ENCODE results near the gene BUB1B.

Gene BUB1B

GRCh38 chr15:40229316-40229715 lies 68.4 kb downstream of the BUB1B start:
- H3K4me3 ChIP-seq (ENCODE audit: low read depth, low read length): no peak overlapping the region
- no peak for DNase-seq (ENCODE audit: low read depth)
- TF ChIP-seq MYC (IDR thresholded peaks at IDR 0.05; ENCODE audit: low read depth, low read length) (no peak), POLR2A (IDR thresholded peaks at IDR 0.05; ENCODE audit: extremely low read depth, insufficient read length) (no peak)
- TF ChIP-seq, protein P1, sequence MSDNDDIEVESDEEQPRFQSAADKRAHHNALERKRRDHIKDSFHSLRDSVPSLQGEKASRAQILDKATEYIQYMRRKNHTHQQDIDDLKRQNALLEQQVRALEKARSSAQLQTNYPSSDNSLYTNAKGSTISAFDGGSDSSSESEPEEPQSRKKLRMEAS (IDR thresholded peaks at IDR 0.05; ENCODE audit: low read depth, low read length): no peak
- TF ChIP-seq, protein P2, sequence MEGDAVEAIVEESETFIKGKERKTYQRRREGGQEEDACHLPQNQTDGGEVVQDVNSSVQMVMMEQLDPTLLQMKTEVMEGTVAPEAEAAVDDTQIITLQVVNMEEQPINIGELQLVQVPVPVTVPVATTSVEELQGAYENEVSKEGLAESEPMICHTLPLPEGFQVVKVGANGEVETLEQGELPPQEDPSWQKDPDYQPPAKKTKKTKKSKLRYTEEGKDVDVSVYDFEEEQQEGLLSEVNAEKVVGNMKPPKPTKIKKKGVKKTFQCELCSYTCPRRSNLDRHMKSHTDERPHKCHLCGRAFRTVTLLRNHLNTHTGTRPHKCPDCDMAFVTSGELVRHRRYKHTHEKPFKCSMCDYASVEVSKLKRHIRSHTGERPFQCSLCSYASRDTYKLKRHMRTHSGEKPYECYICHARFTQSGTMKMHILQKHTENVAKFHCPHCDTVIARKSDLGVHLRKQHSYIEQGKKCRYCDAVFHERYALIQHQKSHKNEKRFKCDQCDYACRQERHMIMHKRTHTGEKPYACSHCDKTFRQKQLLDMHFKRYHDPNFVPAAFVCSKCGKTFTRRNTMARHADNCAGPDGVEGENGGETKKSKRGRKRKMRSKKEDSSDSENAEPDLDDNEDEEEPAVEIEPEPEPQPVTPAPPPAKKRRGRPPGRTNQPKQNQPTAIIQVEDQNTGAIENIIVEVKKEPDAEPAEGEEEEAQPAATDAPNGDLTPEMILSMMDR (IDR thresholded peaks at IDR 0.05; ENCODE audit: low read depth, low read length): no peak

- H3K4me3 ChIP-seq (ENCODE audit: low read depth, low read length): no peak overlapping the region
- no peak for DNase-seq (ENCODE audit: low read depth)
- TF ChIP-seq, protein P1 (IDR thresholded peaks at IDR 0.05; ENCODE audit: low read depth, low read length): no peak
- TF ChIP-seq MYC (IDR thresholded peaks at IDR 0.05; ENCODE audit: low read depth, low read length) (no peak), POLR2A (IDR thresholded peaks at IDR 0.05; ENCODE audit: extremely low read depth, insufficient read length) (no peak)
- TF ChIP-seq, protein P2 (IDR thresholded peaks at IDR 0.05; ENCODE audit: low read depth, low read length): no peak
Observed at GRCh38 chr15:40229956-40230355, 69.1 kb downstream of the BUB1B start.

DNA sequence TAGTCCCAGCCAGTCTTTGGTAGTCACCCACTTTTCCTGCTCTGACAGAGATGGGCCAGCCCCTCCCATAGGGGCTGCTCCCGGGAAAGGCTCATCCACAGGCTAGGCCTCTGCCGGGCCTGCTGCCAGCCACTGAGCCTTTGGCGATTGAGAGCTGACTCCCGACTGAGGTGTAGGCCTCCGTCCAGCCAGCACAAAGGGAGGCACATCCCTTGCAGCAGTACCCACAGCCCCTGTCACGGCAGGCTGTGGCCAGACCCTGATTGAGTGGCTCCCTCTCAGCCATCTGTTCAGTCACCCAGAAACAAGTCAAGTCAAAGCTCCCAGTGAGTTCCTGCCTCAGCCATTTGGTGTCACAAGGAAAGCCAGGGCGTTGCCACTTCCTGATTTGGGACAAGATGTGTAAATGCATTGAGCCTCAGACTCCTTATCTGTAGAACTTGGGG lies 71.8 kb downstream of the BUB1B start:
- DNase-seq (ENCODE audit: low read depth): peak; percentile 19
- H3K4me3 ChIP-seq (ENCODE audit: low read depth, low read length): no peak overlapping the region
- TF ChIP-seq, protein P2 (IDR thresholded peaks at IDR 0.05; ENCODE audit: low read depth, low read length): no peak
- TF ChIP-seq POLR2A (IDR thresholded peaks at IDR 0.05; ENCODE audit: extremely low read depth, insufficient read length): no peak
- TF ChIP-seq MYC (IDR thresholded peaks at IDR 0.05; ENCODE audit: low read depth, low read length): no peak
- TF ChIP-seq, protein P1 (IDR thresholded peaks at IDR 0.05; ENCODE audit: low read depth, low read length): no peak

DNA sequence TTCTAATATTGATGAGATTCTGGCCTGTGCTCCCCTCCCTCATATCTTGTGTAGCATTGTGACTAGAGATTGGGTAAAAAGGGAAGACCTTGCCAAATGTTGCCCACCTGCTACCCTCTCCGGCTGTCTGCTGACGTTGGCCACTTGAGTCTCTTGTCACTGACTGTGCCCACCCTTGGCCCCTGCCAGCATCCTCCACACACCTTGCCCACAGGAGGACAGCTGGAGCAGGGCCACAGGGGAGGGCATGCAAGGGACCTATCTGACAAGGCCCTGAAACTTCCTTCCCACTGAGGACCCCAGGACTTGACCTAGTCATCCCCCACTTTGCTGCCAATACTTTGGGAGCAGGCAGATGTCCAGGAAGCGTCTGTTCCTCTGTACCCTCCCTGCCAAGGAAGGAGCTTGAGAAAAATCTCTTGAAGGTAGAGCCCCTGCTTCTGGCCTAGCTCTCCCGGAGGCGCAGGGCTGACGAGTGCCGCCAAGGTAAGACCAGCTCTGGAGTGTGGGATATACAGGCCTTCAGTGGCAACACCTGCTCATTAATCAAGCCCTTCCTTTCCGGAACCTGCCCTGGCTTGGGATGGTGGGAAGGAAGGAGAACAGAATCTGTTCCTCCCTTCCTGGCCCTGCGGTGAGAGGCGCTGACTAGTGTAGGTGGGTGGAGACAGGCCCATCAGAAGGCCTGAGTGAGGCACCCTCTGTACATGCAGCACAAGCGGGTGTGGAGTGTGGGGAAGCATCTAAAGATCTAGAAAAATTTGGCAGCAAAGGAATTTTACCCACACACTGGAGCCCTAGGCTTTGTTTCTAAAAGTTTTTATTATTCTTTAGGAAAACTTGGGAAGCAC lies 73.1 kb downstream of the BUB1B start:
- TF ChIP-seq, protein P2 (IDR thresholded peaks at IDR 0.05; ENCODE audit: low read depth, low read length): no peak
- TF ChIP-seq MYC (IDR thresholded peaks at IDR 0.05; ENCODE audit: low read depth, low read length): no peak
- DNase-seq (ENCODE audit: low read depth): no peak
- H3K4me3 ChIP-seq (ENCODE audit: low read depth, low read length): no peak overlapping the region

DNA sequence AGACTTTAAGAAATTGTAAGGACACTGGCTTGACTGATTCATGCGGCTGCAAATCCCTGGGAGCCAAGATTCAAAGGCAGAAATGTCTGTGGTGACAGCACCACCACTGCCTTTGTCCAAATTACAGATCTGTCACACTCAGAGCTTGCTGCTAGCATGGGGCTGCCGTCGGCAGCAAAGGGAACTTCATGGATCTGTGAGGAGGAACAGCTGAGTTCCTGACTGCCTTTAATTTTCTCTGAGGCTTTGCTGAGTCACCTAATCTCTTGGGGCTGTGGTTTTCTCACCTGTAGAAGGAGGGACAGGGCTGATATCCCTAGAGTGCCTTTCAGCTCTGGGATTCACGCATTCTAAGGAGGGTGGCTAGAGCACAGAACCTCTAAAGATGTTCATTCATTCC lies 73.9 kb downstream of the BUB1B start:
- DNase-seq (ENCODE audit: low read depth): peak; percentile 12
- no peak for TF ChIP-seq POLR2A (IDR thresholded peaks at IDR 0.05; ENCODE audit: extremely low read depth, insufficient read length)
- TF ChIP-seq, protein P1 (IDR thresholded peaks at IDR 0.05; ENCODE audit: low read depth, low read length): peak; percentile 44; the same call in 1 of the 2 replicates
- TF ChIP-seq MYC (IDR thresholded peaks at IDR 0.05; ENCODE audit: low read depth, low read length): no peak
- H3K4me3 ChIP-seq (ENCODE audit: low read depth, low read length): no peak overlapping the region

DNA sequence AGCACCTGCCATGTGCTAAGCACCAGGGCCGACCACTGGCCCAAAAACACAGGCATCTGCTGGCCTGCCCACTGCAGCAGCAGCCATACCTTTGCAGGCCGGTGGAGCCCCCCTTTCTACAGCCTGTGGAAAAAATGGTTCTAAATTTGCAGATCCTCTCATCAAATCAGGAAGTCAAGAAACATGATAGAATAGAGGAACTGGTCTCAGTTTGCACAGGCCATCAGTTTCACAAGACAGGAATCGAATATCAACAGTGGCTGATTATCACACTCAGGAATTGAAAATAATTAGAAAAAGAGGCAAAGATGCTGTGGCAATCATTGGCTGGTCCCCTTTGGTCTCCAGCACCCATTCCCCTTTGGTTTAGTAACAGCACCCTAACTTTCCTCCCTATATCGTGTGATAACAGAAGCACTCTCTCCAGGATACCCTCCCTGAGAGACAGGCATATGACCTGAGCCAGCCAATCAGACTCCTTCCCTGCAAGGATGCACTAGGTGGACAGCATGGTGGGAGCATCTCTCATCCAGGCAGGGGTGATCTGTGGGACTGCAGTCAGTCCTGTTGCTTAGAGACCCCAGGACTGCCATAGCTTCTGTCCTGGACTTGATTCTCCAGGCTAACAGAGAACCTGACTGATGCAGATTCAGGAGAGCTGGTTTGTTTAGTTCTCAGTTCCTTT lies 74.5 kb downstream of the BUB1B start:
- no peak for TF ChIP-seq MYC (IDR thresholded peaks at IDR 0.05; ENCODE audit: low read depth, low read length)
- TF ChIP-seq, protein P2 (IDR thresholded peaks at IDR 0.05; ENCODE audit: low read depth, low read length): no peak
- TF ChIP-seq POLR2A (IDR thresholded peaks at IDR 0.05; ENCODE audit: extremely low read depth, insufficient read length): no peak
- TF ChIP-seq, protein P1 (IDR thresholded peaks at IDR 0.05; ENCODE audit: low read depth, low read length): peak; percentile 33; the same call in 1 of the 2 replicates
- DNase-seq (ENCODE audit: low read depth): peak; percentile 57
- no peak overlapping the region for H3K4me3 ChIP-seq (ENCODE audit: low read depth, low read length)

All from NB4 (cell line).